ENCODE results near the gene KIF4A.

DNA sequence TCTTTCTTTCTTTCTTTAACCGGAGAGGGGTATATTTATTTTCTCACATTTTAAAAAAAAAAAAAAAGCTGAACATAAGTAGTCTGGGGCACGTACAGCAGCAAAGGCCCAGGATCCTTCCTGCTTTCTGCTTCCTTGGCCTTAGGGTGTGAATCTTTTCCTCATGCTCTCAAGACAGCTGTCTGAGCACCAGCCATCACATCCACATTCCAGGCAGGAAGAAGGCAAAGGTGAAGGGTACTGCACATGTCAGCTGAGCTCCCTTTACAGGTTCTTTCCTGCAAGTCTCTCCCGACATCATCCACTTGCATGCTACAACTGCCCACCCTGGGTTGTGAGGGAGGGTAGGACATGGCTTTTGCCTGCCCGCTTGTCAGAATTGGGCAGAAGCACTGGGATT, 69.6 kb downstream of the KIF4A start:
- TF ChIP-seq CTCF (IDR thresholded peaks at IDR 0.05) (no peak), POLR2A (IDR thresholded peaks at IDR 0.05) (no peak)
